NK-92 treated with Interleukin-12 subunit alpha and Interleukin-12 subunit beta, amount 100 ng/mL, for 24 hours (cell line): ENCODE measurements around the gene PRKAR1A.
"Not testable (repeated sequence)": the region's sequence is repeated elsewhere in the genome, so short reads cannot be mapped to it uniquely, and the experiment has no call there.

Source experiments
- DNase-seq: peaks from one replicate; lab custom pipeline; 2025; lab: John Stamatoyannopoulos, UW

The PRKAR1A gene

GRCh38 chr17:68512247-68512959 lies at the start of gene PRKAR1A:
PRKAR1A (plus strand) TSS chr17:68512430; CDS start chr17:68515400, 2,970 bp downstream.
- DNase-seq, result peak; percentile 93

GRCh38 chr17:68463211-68464019 lies 48.8 kb upstream of the PRKAR1A start:
- no peak for DNase-seq

- no peak for DNase-seq
Observed at GRCh38 chr17:68468334-68468733, 43.9 kb upstream of the PRKAR1A start.

GRCh38 chr17:68468788-68469187 lies 43.4 kb upstream of the PRKAR1A start:
- no peak for DNase-seq

- DNase-seq, result no peak
Observed at GRCh38 chr17:68470961-68471360, 41.3 kb upstream of the PRKAR1A start.

- no peak for DNase-seq
Observed at GRCh38 chr17:68480885-68481284, 31.3 kb upstream of the PRKAR1A start.

GRCh38 chr17:68482576-68483041 lies 29.6 kb upstream of the PRKAR1A start:
- DNase-seq, result no peak

- DNase-seq, result no peak
Observed at GRCh38 chr17:68484458-68484857, 27.8 kb upstream of the PRKAR1A start.

- DNase-seq, result no peak
Observed at GRCh38 chr17:68489919-68490318, 22.3 kb upstream of the PRKAR1A start.

- DNase-seq, result no peak
Observed at GRCh38 chr17:68491381-68492231, 20.6 kb upstream of the PRKAR1A start.

- not testable (repeated sequence) for DNase-seq
Observed at GRCh38 chr17:68492394-68493054, 19.7 kb upstream of the PRKAR1A start.

- DNase-seq, result no peak
Observed at GRCh38 chr17:68495081-68495480, 17.1 kb upstream of the PRKAR1A start.

GRCh38 chr17:68497885-68498319 lies 14.3 kb upstream of the PRKAR1A start:
- DNase-seq, result no peak

- no peak for DNase-seq
Observed at GRCh38 chr17:68498479-68499326, 13.5 kb upstream of the PRKAR1A start.

- DNase-seq, result no peak
Observed at GRCh38 chr17:68499587-68499986, 12.6 kb upstream of the PRKAR1A start.

- no peak for DNase-seq
Observed at GRCh38 chr17:68501074-68501473, 11.2 kb upstream of the PRKAR1A start.

- DNase-seq, result no peak
Observed at GRCh38 chr17:68505951-68506350, 6.3 kb upstream of the PRKAR1A start.

- DNase-seq, result no peak
Observed at GRCh38 chr17:68507576-68507975, 4.7 kb upstream of the PRKAR1A start.

- DNase-seq, result peak; percentile 67
Observed at GRCh38 chr17:68509141-68510057, 2.8 kb upstream of the PRKAR1A start.

- no peak for DNase-seq
Observed at GRCh38 chr17:68511254-68511670, 968 bp upstream of the PRKAR1A start.
